CD4-positive, alpha-beta T cell treated with Interleukin-10 for 1 hour (primary cell): ENCODE measurements around the gene MGAT3.
"Not testable (repeated sequence)": the region's sequence is repeated elsewhere in the genome, so short reads cannot be mapped to it uniquely, and the experiment has no call there.

Experiments used
- DNase-seq: peaks from one replicate; pipeline ENCODE4 v3.0.0-alpha.2; 2020

Gene MGAT3

GRCh38 chr22:39456522-39457197 is at the start of gene MGAT3:
TSS of gene MGAT3 (plus strand) at chr22:39457012. CDS start at chr22:39487348, 30,336 bp downstream.
- no peak for DNase-seq

GRCh38 chr22:39408173-39408572 is 48.6 kb upstream of the MGAT3 start:
- DNase-seq = no peak

- DNase-seq = no peak
Measured at GRCh38 chr22:39408807-39409206, 48.0 kb upstream of the MGAT3 start.

- no peak for DNase-seq
Measured at GRCh38 chr22:39409516-39410029, 47.2 kb upstream of the MGAT3 start.

GRCh38 chr22:39410264-39410663 is 46.5 kb upstream of the MGAT3 start:
- no peak for DNase-seq

GRCh38 chr22:39411828-39412365 is 44.9 kb upstream of the MGAT3 start:
- DNase-seq = not testable (repeated sequence)

- DNase-seq = not testable (repeated sequence)
Measured at GRCh38 chr22:39413204-39413603, 43.6 kb upstream of the MGAT3 start.

GRCh38 chr22:39414377-39414776 is 42.4 kb upstream of the MGAT3 start:
- DNase-seq = no peak

- no peak for DNase-seq
Measured at GRCh38 chr22:39414886-39415285, 41.9 kb upstream of the MGAT3 start.

GRCh38 chr22:39415506-39415905 is 41.3 kb upstream of the MGAT3 start:
- DNase-seq = no peak

GRCh38 chr22:39416319-39416718 is 40.5 kb upstream of the MGAT3 start:
- no peak for DNase-seq

- DNase-seq = no peak
Measured at GRCh38 chr22:39417641-39418040, 39.2 kb upstream of the MGAT3 start.

GRCh38 chr22:39418696-39419095 is 38.1 kb upstream of the MGAT3 start:
- DNase-seq = no peak

- DNase-seq = no peak
Measured at GRCh38 chr22:39419096-39419495, 37.7 kb upstream of the MGAT3 start.

- no peak for DNase-seq
Measured at GRCh38 chr22:39419911-39420310, 36.9 kb upstream of the MGAT3 start.

- DNase-seq = no peak
Measured at GRCh38 chr22:39421691-39422090, 35.1 kb upstream of the MGAT3 start.

GRCh38 chr22:39422101-39422500 is 34.7 kb upstream of the MGAT3 start:
- DNase-seq = no peak

GRCh38 chr22:39422721-39423120 is 34.1 kb upstream of the MGAT3 start:
- no peak for DNase-seq

- no peak for DNase-seq
Measured at GRCh38 chr22:39423976-39424375, 32.8 kb upstream of the MGAT3 start.

GRCh38 chr22:39426380-39427043 is 30.3 kb upstream of the MGAT3 start:
- DNase-seq = no peak

GRCh38 chr22:39427751-39428596 is 28.8 kb upstream of the MGAT3 start:
- DNase-seq = no peak

GRCh38 chr22:39428597-39429071 is 28.2 kb upstream of the MGAT3 start:
- DNase-seq = no peak

- no peak for DNase-seq
Measured at GRCh38 chr22:39429186-39429585, 27.6 kb upstream of the MGAT3 start.
